ENCODE data around the gene ALOX5AP. TPM values are rescaled to one million over a fixed set of nuclear protein-coding genes. Genes with fewer than 3 reads are reported as not detected.

Gene ALOX5AP
- polyA plus RNA-seq, 3 donors, result 8.7 to 72.1 (median 40.2) TPM

GRCh38 chr13:30748717-30749116 is 13.4 kb downstream of the ALOX5AP start:
- H3K27ac ChIP-seq (ENCODE audit: low read depth, low read length), result no peak overlapping the region
- WGBS, 3 donors, result 79 to 90% (median 82%) methylated on average over 2 of the region's 2 CpGs

GRCh38 chr13:30750036-30750435 is 14.7 kb downstream of the ALOX5AP start:
- 43 to 77% (median 64%) methylated on average over 4 of the region's 4 CpGs for WGBS, 3 donors

GRCh38 chr13:30751183-30751933 is 16.0 kb downstream of the ALOX5AP start:
- H3K27ac ChIP-seq (ENCODE audit: low read depth, low read length), result no peak overlapping the region
- WGBS, 3 donors, result 71 to 84% (median 79%) methylated on average over 8 of the region's 8 CpGs

More at GRCh38 chr13:30750036-30750435, 14.7 kb downstream of the ALOX5AP start:
- H3K27ac ChIP-seq (ENCODE audit: low read depth, low read length), result no peak overlapping the region

- 67 to 68% (median 68%) methylated on average over 11 of the region's 11 CpGs for WGBS, 3 donors
- H3K27ac ChIP-seq (ENCODE audit: low read depth, low read length), result no peak overlapping the region
These were observed 17.0 kb downstream of the ALOX5AP start for GRCh38 chr13:30752201-30752797.

- H3K27ac ChIP-seq (ENCODE audit: low read depth, low read length), result no peak overlapping the region
- WGBS, 3 donors, result 73 to 80% (median 75%) methylated on average over 8 of the region's 8 CpGs
These were observed 17.8 kb downstream of the ALOX5AP start for GRCh38 chr13:30753030-30753616.

GRCh38 chr13:30755678-30756077 is 20.3 kb downstream of the ALOX5AP start:
- 73 to 80% (median 80%) methylated on average over 12 of the region's 12 CpGs for WGBS, 3 donors
- H3K27ac ChIP-seq (ENCODE audit: low read depth, low read length), result no peak overlapping the region

- H3K27ac ChIP-seq (ENCODE audit: low read depth, low read length), result no peak overlapping the region
- WGBS, 3 donors, result 53 to 77% (median 76%) methylated on average over 9 of the region's 9 CpGs
These were observed 21.8 kb downstream of the ALOX5AP start for GRCh38 chr13:30757026-30757742.

GRCh38 chr13:30759748-30760147 is 24.4 kb downstream of the ALOX5AP start:
- no peak overlapping the region for H3K27ac ChIP-seq (ENCODE audit: low read depth, low read length)
- WGBS, 3 donors, result 87 to 97% (median 92%) methylated on average over 3 of the region's 3 CpGs

GRCh38 chr13:30762643-30763042 is 27.3 kb downstream of the ALOX5AP start:
- no peak overlapping the region for H3K27ac ChIP-seq (ENCODE audit: low read depth, low read length)
- WGBS, 3 donors, result 85 to 92% (median 89%) methylated on average over 4 of the region's 4 CpGs

GRCh38 chr13:30763786-30764413 is 28.6 kb downstream of the ALOX5AP start:
- whole genome bisulfite sequencing, 3 donors, result 72 to 75% (median 72%) methylated on average over 8 of the region's 8 CpGs
- H3K27ac ChIP-seq (ENCODE audit: low read depth, low read length), result no peak overlapping the region

GRCh38 chr13:30766231-30766630 is 30.9 kb downstream of the ALOX5AP start:
- no peak overlapping the region for H3K27ac ChIP-seq (ENCODE audit: low read depth, low read length)

GRCh38 chr13:30770929-30771328 is 35.6 kb downstream of the ALOX5AP start:
- WGBS, 3 donors, result 77 to 96% (median 89%) methylated on average over 4 of the region's 4 CpGs
- no peak overlapping the region for H3K27ac ChIP-seq (ENCODE audit: low read depth, low read length)

More at GRCh38 chr13:30766231-30766630, 30.9 kb downstream of the ALOX5AP start:
- WGBS, 3 donors, result 64 to 83% (median 76%) methylated on average over 2 of the region's 2 CpGs

GRCh38 chr13:30773561-30773960 is 38.2 kb downstream of the ALOX5AP start:
- no peak overlapping the region for H3K27ac ChIP-seq (ENCODE audit: low read depth, low read length)

- H3K27ac ChIP-seq (ENCODE audit: low read depth, low read length), result no peak overlapping the region
These were observed 38.9 kb downstream of the ALOX5AP start for GRCh38 chr13:30774214-30774730.

GRCh38 chr13:30776661-30777060 is 41.3 kb downstream of the ALOX5AP start:
- H3K27ac ChIP-seq (ENCODE audit: low read depth, low read length), result no peak overlapping the region
- 74 to 84% (median 77%) methylated on average over 2 of the region's 2 CpGs for WGBS, 3 donors

More at GRCh38 chr13:30774214-30774730, 38.9 kb downstream of the ALOX5AP start:
- 87 to 92% (median 91%) methylated on average over 8 of the region's 8 CpGs for WGBS, 3 donors

- no peak overlapping the region for H3K27ac ChIP-seq (ENCODE audit: low read depth, low read length)
- 80 to 85% (median 82%) methylated on average over 5 of the region's 5 CpGs for WGBS, 3 donors
These were observed 43.7 kb downstream of the ALOX5AP start for GRCh38 chr13:30779016-30779415.

- no peak overlapping the region for H3K27ac ChIP-seq (ENCODE audit: low read depth, low read length)
- 77 to 84% (median 79%) methylated on average over 3 of the region's 3 CpGs for WGBS, 3 donors
These were observed 44.3 kb downstream of the ALOX5AP start for GRCh38 chr13:30779608-30780007.

- no peak overlapping the region for H3K27ac ChIP-seq (ENCODE audit: low read depth, low read length)
- 45 to 91% (median 83%) methylated on average over 2 of the region's 2 CpGs for WGBS, 3 donors
These were observed 45.1 kb downstream of the ALOX5AP start for GRCh38 chr13:30780338-30780981.

Data from adipose tissue (tissue), 3 donors.